Cardiac fibroblast (primary cell): ENCODE results near the gene FANCC.

Experiments used
- DNase-seq, 2 donors: peaks; one replicate each; pipeline versions ENCODE4 v3.0.0 to v3.0.0-alpha.2; 2010; ENCODE audit warnings: low read depth in 2 of 2
- H3K4me3 ChIP-seq, 2 donors: replicated peaks in 1 of 2; 1 replicate in 1 of 2; 2 replicates in 1 of 2; pipeline ENCODE4 v1.5.1; 2011; ENCODE audit warnings: low read depth in 2 of 2, low read length in 2 of 2, mild to moderate bottlenecking in 2 of 2, moderate library complexity in 1 of 2
- TF ChIP-seq, protein P1 (sequence below): IDR thresholded peaks from one replicate; pipeline ENCODE4 v1.5.1; 2011; ENCODE audit warnings: low read depth, mild to moderate bottlenecking, low read length, inconsistent platforms

FANCC gene

DNA sequence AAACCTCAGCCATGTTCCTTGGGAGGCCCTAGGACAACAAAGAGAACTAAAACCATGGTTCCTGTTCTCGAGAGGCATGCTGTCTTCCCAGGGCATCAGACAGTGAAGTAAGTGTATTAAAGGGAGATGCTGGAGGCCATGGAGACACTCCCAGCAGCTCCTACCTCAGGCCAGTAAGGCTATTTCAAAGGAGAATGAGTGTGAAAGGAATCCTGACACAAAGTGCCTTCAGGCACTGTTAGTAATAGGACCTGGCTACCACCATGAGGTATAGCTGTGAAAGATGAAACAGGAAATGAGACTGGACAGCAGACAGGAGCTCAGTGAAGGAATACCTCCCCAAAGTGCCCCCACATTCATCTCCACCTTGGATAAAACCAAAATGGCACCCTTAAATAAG is 71.0 kb downstream of the FANCC start:
- no peak for DNase-seq
- H3K4me3 ChIP-seq, result no peak overlapping the region
- TF ChIP-seq, protein P1, sequence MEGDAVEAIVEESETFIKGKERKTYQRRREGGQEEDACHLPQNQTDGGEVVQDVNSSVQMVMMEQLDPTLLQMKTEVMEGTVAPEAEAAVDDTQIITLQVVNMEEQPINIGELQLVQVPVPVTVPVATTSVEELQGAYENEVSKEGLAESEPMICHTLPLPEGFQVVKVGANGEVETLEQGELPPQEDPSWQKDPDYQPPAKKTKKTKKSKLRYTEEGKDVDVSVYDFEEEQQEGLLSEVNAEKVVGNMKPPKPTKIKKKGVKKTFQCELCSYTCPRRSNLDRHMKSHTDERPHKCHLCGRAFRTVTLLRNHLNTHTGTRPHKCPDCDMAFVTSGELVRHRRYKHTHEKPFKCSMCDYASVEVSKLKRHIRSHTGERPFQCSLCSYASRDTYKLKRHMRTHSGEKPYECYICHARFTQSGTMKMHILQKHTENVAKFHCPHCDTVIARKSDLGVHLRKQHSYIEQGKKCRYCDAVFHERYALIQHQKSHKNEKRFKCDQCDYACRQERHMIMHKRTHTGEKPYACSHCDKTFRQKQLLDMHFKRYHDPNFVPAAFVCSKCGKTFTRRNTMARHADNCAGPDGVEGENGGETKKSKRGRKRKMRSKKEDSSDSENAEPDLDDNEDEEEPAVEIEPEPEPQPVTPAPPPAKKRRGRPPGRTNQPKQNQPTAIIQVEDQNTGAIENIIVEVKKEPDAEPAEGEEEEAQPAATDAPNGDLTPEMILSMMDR, result no peak

DNA sequence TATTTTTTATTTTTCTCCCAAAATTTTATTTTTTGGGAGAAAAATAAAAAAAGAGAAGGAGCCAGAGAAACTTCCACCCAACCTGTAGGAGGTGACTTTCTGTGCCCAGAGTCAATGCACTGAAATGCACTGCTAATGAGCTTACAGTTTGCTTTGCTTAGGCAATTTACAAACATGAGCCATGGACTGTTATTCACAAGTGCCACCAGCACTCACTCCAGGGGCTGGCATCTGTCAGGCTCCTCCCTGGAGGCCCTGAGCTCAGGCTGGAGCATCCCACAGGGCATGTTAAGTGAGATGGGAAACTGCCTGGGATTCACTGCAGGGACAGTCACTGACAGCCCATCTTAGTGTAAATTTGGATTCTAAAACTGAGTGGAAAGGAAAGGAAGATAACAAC is 74.9 kb downstream of the FANCC start:
- DNase-seq, result no peak
- H3K4me3 ChIP-seq, result no peak overlapping the region
- TF ChIP-seq, protein P1, result no peak

DNA sequence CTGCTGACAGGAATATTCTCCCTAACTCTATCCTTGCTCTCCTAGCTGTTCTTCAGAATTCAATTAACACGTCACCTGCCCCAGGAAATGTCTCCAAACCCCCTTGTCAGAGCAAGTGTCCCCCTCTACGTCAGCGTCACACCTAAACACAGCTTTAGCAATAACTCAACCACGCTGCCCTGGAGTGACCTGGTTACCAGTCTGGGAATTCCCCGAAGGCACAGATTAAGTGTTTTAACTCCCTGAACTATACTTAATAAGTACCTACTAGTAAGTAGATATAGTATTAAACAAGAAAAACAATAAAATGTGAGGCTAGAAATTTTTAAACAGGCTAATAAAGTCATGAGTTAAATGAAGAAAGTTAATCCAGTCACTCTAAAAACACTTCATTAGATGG is 78.4 kb downstream of the FANCC start:
- TF ChIP-seq, protein P1, result no peak
- no peak overlapping the region for H3K4me3 ChIP-seq
- no peak for DNase-seq

DNA sequence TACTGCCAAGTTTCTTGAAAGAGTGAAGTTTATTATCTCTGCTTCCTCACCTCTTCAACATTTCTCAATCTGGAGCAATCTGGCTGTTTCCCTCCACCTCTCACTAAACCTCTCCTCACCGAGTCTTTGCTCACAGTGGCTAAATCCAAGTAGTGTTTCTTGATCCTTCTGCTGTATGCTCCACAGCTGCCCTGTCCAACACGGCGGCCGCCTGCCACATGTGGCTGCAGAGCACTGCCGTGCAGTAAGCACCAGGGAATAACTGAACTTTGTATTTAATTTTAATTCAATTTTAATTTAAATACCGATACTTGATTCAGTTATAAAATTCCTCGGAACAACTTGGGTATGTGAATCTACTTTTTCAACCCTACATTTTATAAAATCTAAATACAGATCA is 80.2 kb downstream of the FANCC start:
- DNase-seq, result no peak
- no peak overlapping the region for H3K4me3 ChIP-seq
- TF ChIP-seq, protein P1, result no peak

DNA sequence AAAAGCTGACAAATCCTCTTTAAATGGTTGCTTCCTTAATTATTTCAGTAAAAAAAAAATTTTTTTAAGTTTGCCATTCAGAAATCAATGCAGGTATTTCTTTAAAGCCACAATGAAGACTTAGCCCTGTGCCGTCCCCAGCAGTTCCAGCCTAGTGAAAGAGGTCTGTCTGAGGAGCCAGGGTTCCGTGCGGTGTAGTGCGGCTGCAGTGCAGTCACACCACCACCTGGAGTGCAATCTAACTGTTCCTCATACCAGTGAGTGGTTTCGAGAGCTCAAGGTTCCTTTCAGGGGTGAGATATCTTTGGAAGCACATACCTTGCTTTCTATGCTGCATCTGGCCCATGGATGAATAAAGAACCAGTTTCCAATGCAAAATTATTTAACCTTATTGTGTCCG is 87.5 kb downstream of the FANCC start:
- no peak for DNase-seq
- TF ChIP-seq, protein P1, result no peak

DNA sequence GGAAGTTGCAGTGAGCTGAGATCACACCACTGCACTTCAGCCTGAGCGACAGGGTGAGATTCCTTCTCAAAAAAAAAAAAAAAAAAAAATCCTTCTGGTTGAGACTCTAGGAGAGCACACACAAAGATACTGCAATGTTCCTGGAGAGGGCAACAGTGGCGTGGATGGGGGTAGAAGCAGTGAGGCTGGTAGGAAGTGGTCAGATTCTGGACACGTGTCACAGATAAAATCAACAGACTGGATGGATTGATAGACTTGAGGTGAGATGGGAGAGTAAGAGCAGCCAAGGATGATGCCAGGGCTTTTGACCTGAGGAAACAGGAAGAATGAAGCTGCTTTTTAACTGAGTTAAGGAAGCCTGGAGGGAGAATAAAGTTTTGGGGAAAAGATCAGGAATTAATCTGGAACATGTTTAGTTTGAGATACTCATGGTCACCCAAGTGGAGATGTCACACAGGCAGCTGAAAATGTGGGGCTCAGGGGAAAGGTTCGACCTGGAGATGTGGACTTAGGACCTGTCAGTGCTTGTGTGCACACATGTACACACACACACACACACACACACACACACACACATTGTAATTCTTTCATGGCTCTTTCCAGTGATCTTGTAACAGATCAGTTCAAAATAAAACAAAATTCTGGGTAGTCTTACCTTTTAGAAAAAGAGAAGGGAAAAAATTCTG is 88.1 kb downstream of the FANCC start:
- TF ChIP-seq, protein P1, result no peak
- H3K4me3 ChIP-seq, result no peak overlapping the region
- DNase-seq, result no peak

More for the DNA sequence above, 87.5 kb downstream of the FANCC start:
- no peak overlapping the region for H3K4me3 ChIP-seq

DNA sequence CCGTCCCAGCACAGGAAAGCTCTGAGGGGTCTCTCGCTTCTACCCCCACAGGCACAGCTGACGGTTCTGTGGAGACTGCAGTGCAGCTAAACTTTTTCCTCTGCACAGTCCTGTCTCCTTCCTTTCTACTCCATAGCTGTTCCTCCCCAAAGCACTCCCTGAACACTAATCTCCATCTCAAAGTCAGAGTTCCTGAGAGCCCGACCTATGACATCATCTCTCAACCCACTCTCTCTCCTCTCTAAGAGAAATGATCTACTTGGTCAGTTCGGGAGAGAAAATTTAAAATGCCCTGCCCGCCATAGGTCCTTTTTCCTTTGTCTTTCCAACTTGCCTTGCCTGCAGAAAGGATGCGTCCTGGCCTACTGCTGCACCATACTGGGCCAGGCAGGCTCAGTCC is 90.6 kb downstream of the FANCC start:
- no peak for DNase-seq
- TF ChIP-seq, protein P1, result no peak

More for the DNA sequence above, 90.6 kb downstream of the FANCC start:
- no peak overlapping the region for H3K4me3 ChIP-seq
